SK-MEL-5 (cell line): ENCODE measurements around the gene CDK6. TPM values are rescaled to one million over a fixed set of nuclear protein-coding genes. Genes with fewer than 3 reads are reported as not detected.

Experiments
- DNase-seq: peaks from one replicate; pipeline ENCODE4 v3.0.0-alpha.2; 2016; ENCODE audit warnings: low read depth, low spot score
- in situ Hi-C: cut with HindIII; loops from 2 replicates; pipeline ENCODE4 v1.10.0; 2016; ENCODE audit warnings: low sequenced_read_pairs, high pct_unique_total_duplicates, low pct_unique_long_range_greater_than_20kb
- total RNA-seq: library from RNA; depleted of rRNA; stranded (reverse); fragments of >200 nt; shearing (Covaris generic); gene quantifications from 2 replicates; pipeline ENCODE4 v1.2.3, GENCODE V29; 2014

The CDK6 gene
- total RNA-seq, 1 experiment from 2014 or later = 26.9 TPM

GRCh38 chr7:92735707-92736106 is 100.7 kb downstream of the CDK6 start:
- no peak for DNase-seq
- in situ Hi-C loops = no loop called here

- no peak for DNase-seq
- in situ Hi-C loops = no loop called here
These were observed 103.9 kb downstream of the CDK6 start for GRCh38 chr7:92732316-92733036.

GRCh38 chr7:92731335-92732063 is 104.9 kb downstream of the CDK6 start:
- DNase-seq = no peak
- in situ Hi-C loops = no loop called here

DNA sequence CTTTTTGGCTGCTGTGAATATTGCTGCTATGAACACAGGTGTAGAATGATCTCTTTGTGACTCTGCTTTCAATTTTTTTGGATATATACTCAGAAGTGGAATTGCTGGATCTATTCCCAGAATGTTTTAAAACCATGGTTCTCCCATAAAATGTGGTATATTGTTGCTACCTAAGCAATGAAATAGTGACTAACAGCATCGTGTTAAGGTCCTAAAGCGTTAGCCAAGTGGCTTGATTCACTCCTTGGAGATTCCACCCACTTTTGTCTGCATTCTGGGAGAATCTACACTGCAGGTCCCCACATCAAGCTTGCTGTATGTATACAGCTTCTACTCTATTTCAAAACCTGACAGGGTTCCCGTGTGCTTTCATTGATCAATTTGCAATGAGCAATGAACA is 105.6 kb downstream of the CDK6 start:
- in situ Hi-C loops = no loop called here
- no peak for DNase-seq

GRCh38 chr7:92729751-92730150 is 106.6 kb downstream of the CDK6 start:
- in situ Hi-C loops = no loop called here

DNA sequence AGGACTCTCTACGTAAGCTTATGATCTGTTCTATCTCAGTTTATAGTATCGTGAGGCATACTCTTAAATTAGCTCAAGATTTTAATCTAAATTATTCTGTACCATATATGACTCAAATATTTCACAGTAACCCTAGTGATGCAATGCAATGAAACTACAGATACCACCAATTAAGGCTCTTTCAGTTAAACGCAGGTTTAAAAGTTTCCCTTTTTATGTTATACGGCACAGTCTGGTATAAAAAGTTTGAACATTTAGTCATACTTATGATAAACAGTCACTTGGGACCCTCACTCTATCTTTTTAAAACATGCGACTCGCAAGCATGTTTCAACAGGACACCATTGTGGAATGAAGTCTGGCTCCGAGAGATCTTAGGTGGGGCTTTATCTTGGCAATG is 107.2 kb downstream of the CDK6 start:
- no peak for DNase-seq
- in situ Hi-C loops = no loop called here

More at GRCh38 chr7:92729751-92730150, 106.6 kb downstream of the CDK6 start:
- DNase-seq = no peak

DNA sequence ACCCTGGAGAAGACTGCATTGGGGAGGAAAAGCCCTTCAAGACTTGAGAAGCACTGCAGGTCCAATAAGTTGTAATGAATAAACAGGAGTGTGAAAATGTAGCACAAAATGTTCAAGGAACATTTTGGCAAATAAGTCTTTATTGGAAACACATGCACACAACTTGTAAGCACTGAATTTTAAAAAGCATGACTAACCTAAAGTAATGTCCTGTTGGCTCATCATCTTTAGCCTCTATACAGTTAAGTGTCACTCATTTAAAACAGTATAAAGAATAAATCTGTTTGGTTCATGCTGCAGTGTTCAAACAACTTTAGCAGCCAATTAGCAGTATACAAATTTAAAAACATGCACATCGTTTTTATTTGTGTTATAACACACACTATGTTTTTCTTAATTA is 108.6 kb downstream of the CDK6 start:
- no peak for DNase-seq
- in situ Hi-C loops = no loop called here

DNA sequence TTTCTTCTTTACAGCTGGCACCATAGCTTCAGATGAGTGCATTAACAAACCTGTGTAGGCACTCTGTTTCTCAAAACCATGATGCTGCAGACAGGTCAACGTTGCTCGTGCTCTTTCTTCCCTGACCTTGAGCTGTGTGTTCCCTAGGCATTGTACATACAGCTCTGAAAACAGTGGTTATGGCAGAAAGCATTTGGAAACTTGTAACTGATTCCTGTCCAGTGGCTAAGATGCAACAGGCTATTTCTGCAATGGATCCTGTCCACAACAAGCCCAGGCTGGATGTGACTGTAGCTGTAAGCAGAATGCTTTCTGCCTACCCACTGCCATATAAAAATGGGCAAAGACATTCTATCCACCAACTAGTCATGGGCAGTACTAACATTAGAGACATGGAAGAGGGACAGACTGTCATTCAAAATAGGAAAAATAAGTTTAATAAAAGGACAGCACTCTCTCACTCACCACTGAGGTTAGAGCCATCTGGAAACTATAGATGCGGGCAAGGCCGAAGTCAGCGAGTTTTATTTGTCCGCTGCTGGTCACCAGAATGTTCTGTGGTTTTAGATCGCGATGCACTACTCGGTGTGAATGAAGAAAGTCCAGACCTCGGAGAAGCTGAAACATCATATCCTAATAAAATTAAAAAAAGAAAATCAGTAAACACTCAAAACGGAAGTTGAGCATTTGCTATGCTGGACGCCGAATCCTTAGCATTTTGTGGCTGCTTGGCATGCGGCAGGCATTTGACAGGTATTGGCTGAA is 111.0 kb downstream of the CDK6 start:
- in situ Hi-C loops = no loop called here

GRCh38 chr7:92723943-92724342 is 112.4 kb downstream of the CDK6 start:
- DNase-seq = no peak
- in situ Hi-C loops = no loop called here

More for the DNA sequence above, 111.0 kb downstream of the CDK6 start:
- no peak for DNase-seq

- in situ Hi-C loops = no loop called here
- DNase-seq = no peak
These were observed 113.2 kb downstream of the CDK6 start for GRCh38 chr7:92723205-92723604.

GRCh38 chr7:92722541-92722940 is 113.8 kb downstream of the CDK6 start:
- in situ Hi-C loops = no loop called here
- no peak for DNase-seq

- peak; percentile 24 for DNase-seq
- in situ Hi-C loops = no loop called here
These were observed 115.6 kb downstream of the CDK6 start for GRCh38 chr7:92720604-92721350.

- in situ Hi-C loops = no loop called here
These were observed 118.2 kb downstream of the CDK6 start for GRCh38 chr7:92717993-92718716.

DNA sequence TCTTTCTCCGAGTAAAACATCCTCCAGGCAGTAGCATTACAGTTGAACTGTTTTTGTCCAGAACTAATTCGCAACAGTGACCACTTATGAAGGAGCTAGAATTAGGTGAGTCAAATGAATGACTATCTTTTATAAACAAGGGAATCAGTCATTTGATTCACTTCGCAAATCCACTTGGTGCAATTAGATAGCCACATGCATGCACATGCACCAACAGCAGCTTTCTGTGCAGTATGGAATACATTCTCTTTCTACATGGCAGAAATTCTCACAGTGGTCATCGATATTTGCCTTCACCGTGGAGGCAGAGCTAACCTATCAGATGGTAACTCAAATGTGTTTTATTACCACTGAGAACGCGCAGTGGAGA is 118.8 kb downstream of the CDK6 start:
- in situ Hi-C loops = no loop called here

More at GRCh38 chr7:92717993-92718716, 118.2 kb downstream of the CDK6 start:
- peak; percentile 92 for DNase-seq

GRCh38 chr7:92716825-92717580 is 119.4 kb downstream of the CDK6 start:
- peak; percentile 60 for DNase-seq
- in situ Hi-C loops = no loop called here

More for the DNA sequence above, 118.8 kb downstream of the CDK6 start:
- peak; percentile 69 for DNase-seq

- DNase-seq = no peak
- in situ Hi-C loops = no loop called here
These were observed 120.4 kb downstream of the CDK6 start for GRCh38 chr7:92715963-92716362.
